HFF-Myc (cell line): ENCODE data around the gene PODXL2.
A peak's percentile ranks its signal among the peaks of the same experiment; 100 is the strongest.

Source experiments
- DNase-seq: peaks from one replicate; pipeline ENCODE4 v3.0.0-alpha.2; 2011; ENCODE audit warnings: low read depth; ENCODE audit errors: extremely low read depth
- H3K4me3 ChIP-seq: replicated peaks from 2 replicates; pipeline ENCODE4 v1.5.1; 2011; ENCODE audit warnings: low read depth, mild to moderate bottlenecking, control low read depth, low read length
- CTCF ChIP-seq: IDR thresholded peaks from 2 replicates; pipeline ENCODE4 v1.5.1; 2012; ENCODE audit warnings: mild to moderate bottlenecking, low read depth, low read length, control low read depth; ENCODE audit errors: missing control alignments

PODXL2 gene

GRCh38 chr3:127670761-127671522, 42.0 kb downstream of the PODXL2 start:
- no peak for TF ChIP-seq CTCF
- no peak for DNase-seq
- H3K4me3 ChIP-seq, result no peak overlapping the region

GRCh38 chr3:127671523-127672428, 42.8 kb downstream of the PODXL2 start:
- no peak for TF ChIP-seq CTCF
- no peak for DNase-seq
- H3K4me3 ChIP-seq, result peak overlapping the region; percentile 54

GRCh38 chr3:127672429-127673190, 43.6 kb downstream of the PODXL2 start, which contains the start of gene ABTB1:
ABTB1 (plus strand) TSS chr3:127672952; CDS start chr3:127673026, 74 bp downstream.
- H3K4me3 ChIP-seq, result peak within 1 kb of the TSS; percentile 54
- TF ChIP-seq CTCF, result no peak
- DNase-seq, result no peak

- TF ChIP-seq CTCF, result no peak
- no peak for DNase-seq
- peak overlapping the region; percentile 54 for H3K4me3 ChIP-seq
Measured at GRCh38 chr3:127673191-127674100, 44.5 kb downstream of the PODXL2 start.

GRCh38 chr3:127674101-127674721, 45.2 kb downstream of the PODXL2 start:
- H3K4me3 ChIP-seq, result peak overlapping the region; percentile 54
- no peak for TF ChIP-seq CTCF

More at GRCh38 chr3:127674101-127674721, 45.2 kb downstream of the PODXL2 start:
- DNase-seq, result no peak
